HuH-7 (cell line): ENCODE measurements around the gene AKR1C4.

Source experiments
- DNase-seq: peaks from one replicate; pipeline ENCODE4 v3.0.0; 2011; ENCODE audit warnings: low spot score

The AKR1C4 gene

GRCh38 chr10:5266804-5267203 lies 70.2 kb downstream of the AKR1C4 start:
- no peak for DNase-seq

GRCh38 chr10:5268234-5268633 lies 71.6 kb downstream of the AKR1C4 start:
- no peak for DNase-seq
